ENCODE data around the gene TTYH3.

TTYH3 gene

DNA sequence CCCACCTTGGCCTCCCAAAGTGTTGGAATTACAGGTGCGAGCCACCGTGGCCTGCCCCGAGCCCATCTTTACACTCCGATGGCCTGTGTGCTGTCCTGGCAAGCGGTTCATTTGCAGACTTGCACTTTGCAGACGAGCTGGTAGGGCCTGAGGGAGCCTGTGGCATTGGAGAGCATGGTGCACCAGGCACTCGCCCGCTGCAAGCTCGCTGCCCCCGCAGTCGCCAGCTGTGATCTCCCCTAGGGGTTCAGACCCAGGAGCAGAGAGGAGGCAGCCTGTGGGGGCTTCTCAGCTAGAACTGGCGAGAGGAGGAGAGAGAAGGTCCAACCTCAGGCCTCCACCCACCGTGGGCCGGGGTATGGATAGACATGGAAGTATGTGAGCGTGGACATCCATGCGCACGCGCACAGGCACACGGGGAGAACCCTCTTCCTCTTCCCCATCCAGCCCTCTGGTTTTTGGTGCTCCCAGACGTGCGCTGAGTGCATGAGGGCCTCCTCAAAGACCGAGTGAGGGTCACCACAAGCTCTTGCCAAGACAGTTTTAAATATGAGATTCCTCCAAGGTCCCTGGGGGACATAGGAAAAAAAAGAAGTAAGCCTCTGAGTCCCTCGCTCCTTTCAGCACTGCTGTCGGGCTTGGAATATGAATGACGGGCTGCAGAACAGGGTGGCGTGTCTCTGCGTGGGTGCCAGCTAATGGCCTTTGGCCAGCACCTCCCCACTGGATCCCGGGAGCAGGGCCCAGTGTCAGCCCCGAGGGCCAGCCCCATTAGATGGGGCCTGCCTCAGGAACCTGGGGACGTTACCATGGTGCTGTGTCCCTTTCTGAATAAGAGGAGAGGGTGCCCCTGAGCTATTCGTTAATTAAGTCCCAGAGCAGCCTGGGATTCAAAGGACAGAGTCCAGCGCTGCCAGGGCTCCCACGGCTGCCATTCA, 15.1 kb upstream of the TTYH3 start:
- Histone ChIP-seq H3K27me3 (replicated peaks; ENCODE audit: control insufficient read depth, insufficient read depth, low read length, poor library complexity, severe bottlenecking) (no peaks in the 10 kb centered on the region), H3K9me3 (ENCODE audit: control insufficient read depth, low read length) (no peaks in the 10 kb centered on the region), H3K4me1 (ENCODE audit: control insufficient read depth, insufficient read depth, low read length, poor library complexity, severe bottlenecking) (no peaks in the 10 kb centered on the region), H3K4me3 (ENCODE audit: insufficient read depth, low read depth, low read length, poor library complexity, severe bottlenecking) (no peak overlapping the region), H3K27ac (ENCODE audit: insufficient read depth, low read length, poor library complexity, severe bottlenecking) (no peak overlapping the region), H3K36me3 (ENCODE audit: control insufficient read depth, insufficient read depth, low read length) (no peaks in the 10 kb centered on the region)
- DNase-seq, result no peak

DNA sequence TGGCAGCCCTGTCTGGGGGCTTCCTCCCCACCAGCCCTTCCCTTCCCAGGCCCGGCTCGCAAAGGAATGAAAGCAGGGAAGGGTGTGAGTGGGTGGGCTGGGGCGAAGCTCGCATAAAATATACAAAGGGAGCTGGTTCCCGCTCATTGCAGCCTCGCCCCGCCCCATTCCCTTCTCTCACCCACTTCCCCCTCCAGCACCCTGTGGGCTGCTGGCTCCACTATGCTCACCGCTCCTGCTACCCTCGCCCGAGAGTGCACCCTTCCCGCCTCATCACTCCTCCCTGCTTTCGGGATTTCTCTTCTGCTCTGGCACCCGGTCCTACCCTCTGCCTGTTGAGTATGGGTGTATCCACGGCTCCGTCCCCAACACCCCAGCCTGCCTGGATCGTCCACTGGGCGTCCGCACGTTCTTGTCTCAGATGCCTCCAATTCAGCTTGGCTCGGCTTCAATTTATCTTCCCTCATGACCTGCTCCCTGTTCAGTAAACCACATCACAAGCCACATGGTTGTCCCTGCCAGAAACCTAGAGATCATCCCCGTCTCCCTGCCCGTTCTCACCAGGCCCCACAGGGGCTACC, 14.4 kb upstream of the TTYH3 start:
- Histone ChIP-seq H3K9me3 (ENCODE audit: control insufficient read depth, low read length) (no peaks in the 10 kb centered on the region), H3K4me3 (ENCODE audit: insufficient read depth, low read depth, low read length, poor library complexity, severe bottlenecking) (no peak overlapping the region), H3K4me1 (ENCODE audit: control insufficient read depth, insufficient read depth, low read length, poor library complexity, severe bottlenecking) (no peaks in the 10 kb centered on the region), H3K27me3 (replicated peaks; ENCODE audit: control insufficient read depth, insufficient read depth, low read length, poor library complexity, severe bottlenecking) (no peaks in the 10 kb centered on the region), H3K36me3 (ENCODE audit: control insufficient read depth, insufficient read depth, low read length) (no peaks in the 10 kb centered on the region), H3K27ac (ENCODE audit: insufficient read depth, low read length, poor library complexity, severe bottlenecking) (no peak overlapping the region)
- no peak for DNase-seq

DNA sequence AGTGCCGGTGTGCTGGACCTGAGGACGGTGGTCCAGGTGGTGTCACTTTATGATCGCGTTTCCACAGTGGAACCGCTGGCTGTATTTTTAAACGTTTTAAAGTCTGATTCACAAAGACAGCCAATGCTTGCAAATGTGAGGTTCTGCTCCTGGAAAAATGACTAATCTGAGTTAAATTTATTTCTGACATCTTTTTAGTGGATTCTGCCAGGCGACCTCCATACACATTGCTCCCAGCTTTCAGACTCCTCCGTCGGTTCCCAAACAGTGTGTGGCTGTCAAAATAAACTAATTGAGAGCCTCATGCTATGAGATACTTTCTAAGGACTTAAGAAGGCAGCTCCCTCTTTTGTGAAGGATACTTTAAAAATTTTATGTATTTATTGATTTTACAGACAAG, 12.7 kb upstream of the TTYH3 start:
- H3K36me3 ChIP-seq (ENCODE audit: control insufficient read depth, insufficient read depth, low read length), result no peaks in the 10 kb centered on the region
- no peaks in the 10 kb centered on the region for H3K27me3 ChIP-seq (replicated peaks; ENCODE audit: control insufficient read depth, insufficient read depth, low read length, poor library complexity, severe bottlenecking)
- no peak for DNase-seq
- no peak overlapping the region for H3K27ac ChIP-seq (ENCODE audit: insufficient read depth, low read length, poor library complexity, severe bottlenecking)
- H3K4me3 ChIP-seq (ENCODE audit: insufficient read depth, low read depth, low read length, poor library complexity, severe bottlenecking), result no peak overlapping the region
- no peaks in the 10 kb centered on the region for H3K9me3 ChIP-seq (ENCODE audit: control insufficient read depth, low read length)
- no peaks in the 10 kb centered on the region for H3K4me1 ChIP-seq (ENCODE audit: control insufficient read depth, insufficient read depth, low read length, poor library complexity, severe bottlenecking)

DNA sequence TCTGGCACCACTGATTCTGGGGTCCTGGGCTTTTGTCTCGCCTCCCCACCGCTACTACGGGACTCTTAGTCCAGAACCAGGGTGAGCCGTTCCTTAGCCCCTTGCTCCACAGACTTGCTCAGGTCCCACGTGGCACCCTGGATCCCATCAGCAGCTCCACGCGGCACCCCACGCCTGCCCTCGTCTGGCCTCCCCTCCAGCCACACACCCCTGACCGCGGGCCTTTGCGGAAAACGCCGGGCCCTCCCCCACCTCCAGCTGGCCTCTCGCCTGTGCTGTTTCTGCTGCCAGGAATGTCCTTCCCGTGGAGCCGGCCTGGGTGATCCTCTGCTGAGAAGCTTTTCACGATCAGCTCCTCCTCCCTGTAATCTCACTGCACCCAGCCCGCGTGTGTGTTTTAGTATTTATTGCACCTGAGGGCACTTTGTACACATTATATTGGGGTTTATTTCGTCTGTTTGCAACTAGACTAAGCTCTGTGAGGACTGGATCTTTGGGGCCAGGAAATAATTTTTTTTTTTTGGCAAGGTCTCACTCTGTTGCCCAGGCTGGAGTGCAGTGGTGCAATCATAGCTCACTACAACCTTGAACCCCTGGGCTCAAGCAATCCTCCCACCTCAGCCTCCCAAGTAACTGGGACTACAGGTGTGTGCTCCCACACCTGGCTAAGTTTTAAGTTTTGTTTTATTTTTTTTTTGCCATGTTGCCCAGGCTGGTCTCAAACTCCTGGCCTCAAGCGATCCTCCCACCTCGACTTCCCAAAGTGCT, 10.5 kb upstream of the TTYH3 start:
- H3K27ac ChIP-seq (ENCODE audit: insufficient read depth, low read length, poor library complexity, severe bottlenecking), result no peak overlapping the region
- DNase-seq, result no peak
- no peak overlapping the region for H3K4me3 ChIP-seq (ENCODE audit: insufficient read depth, low read depth, low read length, poor library complexity, severe bottlenecking)

DNA sequence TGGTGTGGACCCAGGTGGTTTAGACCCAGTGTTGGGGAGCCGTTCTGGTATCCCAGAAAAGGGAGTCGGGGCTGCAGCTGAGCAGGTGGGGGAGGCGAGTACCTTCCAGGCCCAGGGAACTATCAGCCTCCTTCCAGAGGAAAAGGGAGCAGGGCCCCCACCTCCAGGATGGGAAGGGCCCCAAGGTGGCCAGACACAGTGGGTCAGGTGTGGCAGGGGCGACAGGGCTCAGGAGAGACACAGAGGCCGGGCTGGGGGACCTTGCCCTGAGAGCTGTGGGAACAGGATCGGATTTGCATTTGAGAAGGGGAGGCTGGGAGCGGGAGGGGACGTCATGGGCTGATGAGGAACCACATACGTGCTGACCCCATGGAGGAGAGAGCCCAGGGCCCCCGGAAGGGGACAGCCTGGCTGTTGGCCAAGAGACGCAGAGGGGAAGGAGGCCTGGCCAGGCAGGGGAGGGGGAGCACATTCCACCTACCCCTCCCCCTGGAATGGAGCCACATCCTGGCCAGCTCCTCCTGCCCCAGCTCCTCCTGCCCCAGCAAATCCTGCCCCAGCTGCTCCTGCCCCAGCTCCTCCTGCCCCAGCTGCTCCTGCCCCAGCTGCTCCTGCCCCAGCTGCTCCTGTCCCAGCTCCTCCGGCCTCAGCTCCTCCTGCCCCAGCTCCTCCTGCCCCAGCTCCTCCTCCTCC, 9.7 kb upstream of the TTYH3 start:
- no peaks in the 10 kb centered on the region for H3K9me3 ChIP-seq (ENCODE audit: control insufficient read depth, low read length)
- no peak overlapping the region for H3K4me3 ChIP-seq (ENCODE audit: insufficient read depth, low read depth, low read length, poor library complexity, severe bottlenecking)
- H3K36me3 ChIP-seq (ENCODE audit: control insufficient read depth, insufficient read depth, low read length), result no peaks in the 10 kb centered on the region
- no peaks in the 10 kb centered on the region for H3K4me1 ChIP-seq (ENCODE audit: control insufficient read depth, insufficient read depth, low read length, poor library complexity, severe bottlenecking)
- H3K27ac ChIP-seq (ENCODE audit: insufficient read depth, low read length, poor library complexity, severe bottlenecking), result no peak overlapping the region
- no peaks in the 10 kb centered on the region for H3K27me3 ChIP-seq (replicated peaks; ENCODE audit: control insufficient read depth, insufficient read depth, low read length, poor library complexity, severe bottlenecking)
- DNase-seq, result no peak

More for the DNA sequence above, 10.5 kb upstream of the TTYH3 start:
- Histone ChIP-seq H3K9me3 (ENCODE audit: control insufficient read depth, low read length) (no peaks in the 10 kb centered on the region), H3K27me3 (replicated peaks; ENCODE audit: control insufficient read depth, insufficient read depth, low read length, poor library complexity, severe bottlenecking) (no peaks in the 10 kb centered on the region), H3K4me1 (ENCODE audit: control insufficient read depth, insufficient read depth, low read length, poor library complexity, severe bottlenecking) (no peaks in the 10 kb centered on the region), H3K36me3 (ENCODE audit: control insufficient read depth, insufficient read depth, low read length) (no peaks in the 10 kb centered on the region)

DNA sequence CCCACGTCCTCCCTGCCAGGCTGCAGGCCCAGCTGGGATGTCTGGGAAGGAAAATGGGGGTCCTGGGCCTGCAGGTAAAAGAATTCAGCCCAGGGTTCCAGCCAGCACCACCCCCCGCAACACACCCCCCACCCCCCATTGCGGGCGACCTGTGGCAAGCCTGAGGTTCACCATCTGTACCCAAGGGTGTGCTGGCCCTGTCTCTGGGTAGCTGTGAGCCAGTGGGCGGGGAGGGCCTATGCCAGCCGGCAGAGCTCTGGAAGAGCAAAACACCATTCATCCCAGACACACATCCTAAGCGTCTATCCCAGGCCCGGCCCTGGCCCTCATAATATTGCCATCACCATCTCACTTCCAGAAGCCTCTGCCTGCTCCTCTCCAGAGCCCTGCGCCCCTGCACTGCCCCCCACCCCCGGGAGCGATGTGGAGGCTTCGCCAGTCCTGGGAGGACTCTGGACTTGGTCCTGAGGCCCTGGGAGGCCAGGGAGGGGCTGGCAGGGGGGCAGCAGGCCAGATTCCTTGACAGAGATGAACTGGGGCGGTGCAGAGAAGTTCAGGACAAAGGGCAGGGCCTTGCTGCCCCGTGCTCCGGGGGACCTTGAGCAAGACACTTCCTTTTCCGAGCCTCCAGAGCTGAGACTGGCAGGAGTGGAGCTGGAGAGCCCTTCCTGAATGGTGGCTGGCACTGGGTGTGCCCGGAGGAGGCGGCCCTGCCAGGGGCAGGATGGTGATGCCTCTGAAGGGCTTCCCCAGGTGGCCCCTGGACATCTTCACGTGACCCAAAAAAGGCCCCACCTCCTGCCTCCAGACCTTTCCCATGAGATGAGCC, 8.7 kb upstream of the TTYH3 start:
- Histone ChIP-seq H3K27me3 (replicated peaks; ENCODE audit: control insufficient read depth, insufficient read depth, low read length, poor library complexity, severe bottlenecking) (no peaks in the 10 kb centered on the region), H3K27ac (ENCODE audit: insufficient read depth, low read length, poor library complexity, severe bottlenecking) (no peak overlapping the region), H3K4me3 (ENCODE audit: insufficient read depth, low read depth, low read length, poor library complexity, severe bottlenecking) (no peak overlapping the region), H3K4me1 (ENCODE audit: control insufficient read depth, insufficient read depth, low read length, poor library complexity, severe bottlenecking) (no peaks in the 10 kb centered on the region), H3K36me3 (ENCODE audit: control insufficient read depth, insufficient read depth, low read length) (no peaks in the 10 kb centered on the region), H3K9me3 (ENCODE audit: control insufficient read depth, low read length) (no peaks in the 10 kb centered on the region)
- DNase-seq, result no peak

DNA sequence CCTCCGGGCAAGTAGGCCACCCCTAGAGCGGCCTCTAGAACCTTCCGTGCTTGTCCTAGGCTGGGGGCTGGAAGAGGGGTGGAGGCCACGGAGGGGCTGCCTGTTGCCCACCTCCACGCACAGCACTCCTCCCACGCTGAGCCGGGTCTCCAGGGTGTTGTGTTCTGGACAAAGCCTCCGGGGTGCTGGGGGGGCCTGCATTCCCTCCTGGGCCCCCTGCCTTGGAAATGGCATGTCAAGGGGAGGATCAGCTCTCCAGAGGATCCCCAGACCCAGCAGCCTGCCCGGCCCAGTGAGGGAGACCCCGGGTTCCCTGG, 8.1 kb upstream of the TTYH3 start:
- Histone ChIP-seq H3K4me3 (ENCODE audit: insufficient read depth, low read depth, low read length, poor library complexity, severe bottlenecking) (no peak overlapping the region), H3K27me3 (replicated peaks; ENCODE audit: control insufficient read depth, insufficient read depth, low read length, poor library complexity, severe bottlenecking) (no peaks in the 10 kb centered on the region), H3K36me3 (ENCODE audit: control insufficient read depth, insufficient read depth, low read length) (no peaks in the 10 kb centered on the region), H3K9me3 (ENCODE audit: control insufficient read depth, low read length) (no peaks in the 10 kb centered on the region), H3K4me1 (ENCODE audit: control insufficient read depth, insufficient read depth, low read length, poor library complexity, severe bottlenecking) (no peaks in the 10 kb centered on the region), H3K27ac (ENCODE audit: insufficient read depth, low read length, poor library complexity, severe bottlenecking) (no peak overlapping the region)
- no peak for DNase-seq

DNA sequence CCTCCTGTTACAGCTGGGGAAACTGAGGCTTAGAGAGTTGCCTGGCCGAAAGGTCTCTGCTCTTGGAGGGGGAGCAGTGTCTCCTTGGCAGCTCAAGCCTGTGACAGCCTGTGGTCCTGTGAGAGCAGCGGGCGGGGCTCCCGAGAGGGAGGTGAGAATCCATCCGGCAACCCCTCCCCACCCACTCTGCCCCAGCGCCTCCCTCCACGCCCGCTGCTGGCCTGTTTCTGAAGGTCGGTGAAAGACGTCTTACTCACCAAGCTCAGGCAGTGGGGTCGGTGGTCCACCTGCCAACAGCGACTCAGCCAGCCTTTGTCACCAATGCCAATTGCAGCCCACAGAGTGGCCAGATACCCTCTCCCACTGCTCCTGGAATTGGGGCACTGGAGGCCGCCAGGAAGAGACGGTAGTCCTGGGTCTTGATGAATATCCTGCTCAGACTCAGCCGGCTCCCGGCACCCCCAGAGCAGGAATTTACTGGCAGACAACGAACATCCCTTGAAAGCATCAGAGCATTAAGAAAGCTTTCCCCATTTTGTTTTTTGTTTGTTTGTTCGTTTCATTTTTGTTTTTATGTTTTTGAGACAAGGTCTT, 7.4 kb upstream of the TTYH3 start:
- Histone ChIP-seq H3K4me1 (ENCODE audit: control insufficient read depth, insufficient read depth, low read length, poor library complexity, severe bottlenecking) (no peaks in the 10 kb centered on the region), H3K36me3 (ENCODE audit: control insufficient read depth, insufficient read depth, low read length) (no peaks in the 10 kb centered on the region), H3K27me3 (replicated peaks; ENCODE audit: control insufficient read depth, insufficient read depth, low read length, poor library complexity, severe bottlenecking) (no peaks in the 10 kb centered on the region), H3K9me3 (ENCODE audit: control insufficient read depth, low read length) (no peaks in the 10 kb centered on the region), H3K4me3 (ENCODE audit: insufficient read depth, low read depth, low read length, poor library complexity, severe bottlenecking) (no peak overlapping the region), H3K27ac (ENCODE audit: insufficient read depth, low read length, poor library complexity, severe bottlenecking) (no peak overlapping the region)
- no peak for DNase-seq

DNA sequence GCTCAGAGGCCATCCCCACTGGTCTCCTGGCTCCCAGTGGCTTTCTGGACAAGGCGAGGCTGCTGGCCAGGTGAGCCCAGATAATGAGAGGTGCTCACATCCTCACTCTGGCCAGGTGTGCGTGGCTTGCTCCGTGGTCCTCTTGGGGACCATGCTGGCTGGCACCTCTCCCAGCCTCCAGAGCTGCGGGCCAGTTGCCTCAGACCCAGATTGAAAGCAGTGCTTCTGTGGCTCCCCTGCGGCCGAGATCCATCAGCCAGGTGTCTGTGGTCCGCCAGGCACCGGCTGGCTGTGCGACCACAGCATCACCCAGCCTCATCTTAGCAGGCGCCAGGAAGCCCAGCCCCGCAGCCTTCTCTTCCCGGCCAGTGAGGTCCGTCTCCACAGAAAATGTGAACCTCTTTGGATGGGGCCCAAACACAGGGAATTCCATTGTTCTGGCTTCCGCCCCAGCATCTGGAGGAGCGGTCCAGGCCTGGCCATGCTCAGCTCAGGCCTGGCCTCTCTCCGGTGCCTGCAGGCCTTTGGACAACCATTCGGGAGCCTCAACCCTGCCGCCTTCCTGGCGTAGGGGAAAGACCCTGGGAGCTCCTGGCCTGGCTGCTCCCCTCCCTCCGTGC, 5.2 kb upstream of the TTYH3 start:
- DNase-seq, result no peak
- Histone ChIP-seq H3K27ac (ENCODE audit: insufficient read depth, low read length, poor library complexity, severe bottlenecking) (no peak overlapping the region), H3K9me3 (ENCODE audit: control insufficient read depth, low read length) (no peaks in the 10 kb centered on the region), H3K36me3 (ENCODE audit: control insufficient read depth, insufficient read depth, low read length) (no peaks in the 10 kb centered on the region), H3K27me3 (replicated peaks; ENCODE audit: control insufficient read depth, insufficient read depth, low read length, poor library complexity, severe bottlenecking) (no peaks in the 10 kb centered on the region), H3K4me3 (ENCODE audit: insufficient read depth, low read depth, low read length, poor library complexity, severe bottlenecking) (no peak overlapping the region), H3K4me1 (ENCODE audit: control insufficient read depth, insufficient read depth, low read length, poor library complexity, severe bottlenecking) (peaks cover 3% of the 10 kb centered on the region)
